ENCODE measurements around the gene THSD8.
"Not testable (repeated sequence)": the region's sequence is repeated elsewhere in the genome, so short reads cannot be mapped to it uniquely, and the experiment has no call there.

THSD8 gene

GRCh38 chr19:12792051-12792852, 9.6 kb upstream of the THSD8 start:
- DNase-seq (ENCODE audit: low read depth) = peak; percentile 53

- no peak for DNase-seq (ENCODE audit: low read depth)
Observed at GRCh38 chr19:12792853-12793289, 9.0 kb upstream of the THSD8 start.

DNA sequence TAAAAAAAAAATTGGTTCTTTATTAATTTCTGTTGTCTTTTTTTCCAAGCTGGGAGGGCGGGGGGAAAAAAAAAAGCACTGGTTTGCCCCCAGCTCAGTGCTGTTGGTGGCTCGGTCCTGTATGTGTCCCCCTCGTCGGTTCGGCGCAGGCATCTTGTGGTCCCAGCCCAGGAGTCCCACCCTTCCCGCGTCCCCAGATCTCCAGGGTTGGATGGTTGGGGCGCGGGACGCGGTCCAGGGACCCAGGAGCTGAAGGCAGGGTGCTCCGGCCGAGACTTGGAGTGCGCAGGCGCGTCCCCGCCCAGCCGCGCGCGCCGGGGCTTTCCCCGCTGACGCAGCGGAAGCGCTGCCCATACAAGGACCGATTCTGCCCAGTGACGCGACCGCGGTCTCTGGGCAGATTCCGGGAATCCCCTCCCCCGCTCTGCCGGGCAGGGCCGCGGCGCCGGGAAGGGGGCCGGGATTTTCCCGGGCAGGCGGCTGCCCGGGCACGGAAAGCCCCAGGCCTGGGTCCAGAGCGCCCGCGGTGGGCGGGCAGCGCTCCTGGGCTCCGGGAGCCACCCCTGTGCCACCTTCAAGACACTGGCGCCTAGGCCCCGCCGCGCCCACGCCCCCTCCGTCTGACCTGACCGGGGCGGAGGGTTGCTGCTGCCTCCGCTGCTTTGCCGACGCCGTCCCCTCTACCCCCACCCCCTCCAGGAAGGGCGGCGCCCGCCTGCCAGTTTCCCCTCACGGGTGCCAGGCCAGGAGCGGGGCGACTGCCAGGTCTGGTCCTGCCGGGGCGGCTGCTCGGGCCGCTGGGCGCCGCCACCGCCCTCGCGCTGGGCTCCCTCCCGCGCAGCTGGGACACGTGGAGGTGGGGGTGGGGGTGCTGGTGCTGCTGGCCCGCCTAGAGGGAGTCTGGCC, 8.3 kb upstream of the THSD8 start:
- DNase-seq (ENCODE audit: low read depth) = peak; percentile 91

GRCh38 chr19:12794196-12794941, 7.5 kb upstream of the THSD8 start:
- DNase-seq (ENCODE audit: low read depth) = peak; percentile 46

GRCh38 chr19:12794971-12795381, 6.9 kb upstream of the THSD8 start:
- no peak for DNase-seq (ENCODE audit: low read depth)

- peak; percentile 67 for DNase-seq (ENCODE audit: low read depth)
Observed at GRCh38 chr19:12796146-12797071, 5.5 kb upstream of the THSD8 start.

GRCh38 chr19:12797141-12797587, 4.7 kb upstream of the THSD8 start:
- no peak for DNase-seq (ENCODE audit: low read depth)

- DNase-seq (ENCODE audit: low read depth) = not testable (repeated sequence)
Observed at GRCh38 chr19:12797607-12798006, 4.3 kb upstream of the THSD8 start.

DNA sequence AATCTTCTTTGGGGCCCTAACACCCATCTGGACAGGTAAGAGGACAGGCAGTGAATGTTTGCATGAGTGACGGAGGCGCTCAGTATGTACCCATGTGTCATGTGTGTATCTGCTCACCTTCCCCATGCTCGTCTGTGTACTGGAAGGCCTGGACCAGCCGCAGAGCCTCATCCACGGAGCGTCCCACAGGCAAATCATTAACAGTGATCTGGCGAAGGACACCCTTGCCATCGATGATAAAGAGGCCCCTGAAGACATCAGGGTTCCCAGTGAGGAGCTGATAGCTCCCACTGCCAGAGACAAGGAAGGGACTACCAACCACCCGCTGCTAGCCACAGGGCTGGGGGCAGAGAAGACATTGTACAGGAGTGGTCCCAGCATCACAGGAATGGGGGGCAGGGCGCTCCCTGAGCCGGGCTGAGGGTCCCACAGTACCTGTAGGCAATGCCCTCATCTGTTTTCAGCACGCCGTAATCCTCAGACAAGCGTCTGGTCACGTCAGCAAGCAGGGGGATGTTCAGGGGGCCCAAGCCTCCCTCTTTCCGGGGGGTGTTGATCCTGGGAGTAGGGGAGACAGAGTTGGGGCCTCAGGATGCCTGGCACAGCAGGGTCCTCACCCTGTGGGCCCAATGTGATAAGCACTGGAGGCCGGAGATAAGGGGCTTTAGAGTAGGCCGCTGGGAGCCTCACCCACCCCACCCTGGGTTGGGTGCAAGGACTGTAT, 2.0 kb upstream of the THSD8 start:
- DNase-seq (ENCODE audit: low read depth) = no peak

- no peak for DNase-seq (ENCODE audit: low read depth)
Observed at GRCh38 chr19:12800466-12800770, 1.5 kb upstream of the THSD8 start.

GRCh38 chr19:12800923-12801465, 875 bp upstream of the THSD8 start:
- DNase-seq (ENCODE audit: low read depth) = no peak

- no peak for DNase-seq (ENCODE audit: low read depth)
Observed at GRCh38 chr19:12802267-12803106, 618 bp downstream of the THSD8 start.

GRCh38 chr19:12804051-12804450, 2.2 kb downstream of the THSD8 start:
- no peak for DNase-seq (ENCODE audit: low read depth)

GRCh38 chr19:12806242-12807081, 4.6 kb downstream of the THSD8 start, which contains the start of gene RNASEH2A:
RNASEH2A (plus strand) TSS chr19:12806584; CDS start chr19:12806674, 90 bp downstream.
- DNase-seq (ENCODE audit: low read depth) = peak; percentile 94

- no peak for DNase-seq (ENCODE audit: low read depth)
Observed at GRCh38 chr19:12815088-12815487, 13.2 kb downstream of the THSD8 start.

DNA sequence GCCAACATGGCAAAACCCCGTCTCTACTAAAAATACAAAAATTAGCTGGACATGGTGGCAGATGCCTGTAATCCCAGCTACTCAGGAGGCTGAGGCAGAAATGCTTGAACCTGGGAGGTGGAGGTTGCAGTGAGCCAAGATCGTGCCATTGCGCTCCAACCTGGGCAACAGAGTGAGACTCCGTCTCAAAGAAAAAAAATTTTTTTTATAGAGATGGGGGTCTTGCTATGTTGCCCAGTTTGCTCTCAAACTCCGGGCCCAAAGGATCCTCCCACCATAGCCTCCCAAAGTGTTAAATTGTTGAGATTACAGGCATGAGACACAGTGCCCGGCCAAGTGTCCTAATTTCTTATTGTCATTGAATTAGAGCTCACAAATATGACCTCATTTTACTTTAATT, 15.3 kb downstream of the THSD8 start:
- DNase-seq (ENCODE audit: low read depth) = not testable (repeated sequence)

DNA sequence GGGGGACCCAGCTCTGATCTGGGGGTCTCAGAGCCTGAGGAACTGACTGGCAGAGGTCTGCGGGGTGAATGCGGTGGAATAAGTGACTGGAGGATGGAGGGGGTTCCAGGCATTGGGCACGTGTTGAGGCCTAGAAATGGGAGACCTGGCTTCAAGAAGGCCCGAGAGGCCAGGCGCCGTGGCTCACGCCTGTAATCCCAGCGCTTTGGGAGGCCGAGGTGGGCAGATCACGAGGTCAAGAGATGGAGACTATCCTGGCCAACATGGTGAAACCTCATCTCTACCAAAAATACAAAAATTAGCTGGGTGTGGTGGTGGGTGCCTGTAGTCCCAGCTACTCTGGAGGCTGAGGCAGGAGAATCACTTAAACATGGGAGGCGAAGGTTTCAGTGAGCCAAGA, 15.9 kb downstream of the THSD8 start:
- DNase-seq (ENCODE audit: low read depth) = not testable (repeated sequence)

DNA sequence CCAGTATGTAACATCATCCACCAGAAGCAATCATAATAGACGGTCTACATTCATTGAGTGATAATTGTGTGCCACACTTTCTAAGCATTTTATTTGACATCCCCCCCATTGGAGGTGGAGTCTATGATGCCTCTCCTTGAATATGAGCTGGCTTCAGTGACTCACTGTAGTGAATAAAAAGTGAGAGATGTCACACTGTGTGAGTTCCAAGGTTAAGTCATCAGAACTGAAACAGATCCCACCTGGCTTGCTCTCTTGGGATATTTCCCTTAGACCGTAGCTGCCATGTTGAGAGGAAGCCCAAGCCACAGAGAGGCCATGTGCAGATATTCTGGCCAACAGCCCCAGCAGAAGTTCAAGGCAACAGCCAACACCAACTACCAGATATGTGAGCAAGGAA, 19.9 kb downstream of the THSD8 start:
- no peak for DNase-seq (ENCODE audit: low read depth)

All from iris pigment epithelial cell (primary cell).